Measurements from ENCODE around the gene DST. TPM values are rescaled to one million over a fixed set of nuclear protein-coding genes. Genes with fewer than 3 reads are reported as not detected.

DST gene
- total RNA-seq, 2 experiments from 2014 or later, result 1.3 to 1.7 TPM

DNA sequence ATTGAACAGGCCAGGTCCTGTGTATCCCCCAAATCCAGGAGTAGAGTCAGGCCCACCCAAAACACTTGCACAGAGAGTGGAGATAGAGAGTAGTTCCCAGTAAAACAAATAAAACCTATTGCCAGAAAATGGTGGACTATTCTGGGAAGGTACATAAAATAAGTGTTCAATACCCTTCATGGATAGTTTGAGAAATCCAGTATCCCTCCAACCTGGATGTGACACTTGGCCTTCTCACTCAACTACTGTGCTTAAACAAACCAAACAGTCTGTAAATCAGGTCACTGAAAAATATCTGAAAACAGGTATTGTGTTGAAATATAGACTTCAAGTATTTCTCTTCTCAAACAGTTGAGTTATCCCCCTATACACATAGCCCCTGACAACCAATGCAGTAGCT is 233.7 kb downstream of the DST start:
- ChIA-PET POLR2A (no interaction called here), CTCF (no interaction called here)
- TF ChIP-seq, protein P1, sequence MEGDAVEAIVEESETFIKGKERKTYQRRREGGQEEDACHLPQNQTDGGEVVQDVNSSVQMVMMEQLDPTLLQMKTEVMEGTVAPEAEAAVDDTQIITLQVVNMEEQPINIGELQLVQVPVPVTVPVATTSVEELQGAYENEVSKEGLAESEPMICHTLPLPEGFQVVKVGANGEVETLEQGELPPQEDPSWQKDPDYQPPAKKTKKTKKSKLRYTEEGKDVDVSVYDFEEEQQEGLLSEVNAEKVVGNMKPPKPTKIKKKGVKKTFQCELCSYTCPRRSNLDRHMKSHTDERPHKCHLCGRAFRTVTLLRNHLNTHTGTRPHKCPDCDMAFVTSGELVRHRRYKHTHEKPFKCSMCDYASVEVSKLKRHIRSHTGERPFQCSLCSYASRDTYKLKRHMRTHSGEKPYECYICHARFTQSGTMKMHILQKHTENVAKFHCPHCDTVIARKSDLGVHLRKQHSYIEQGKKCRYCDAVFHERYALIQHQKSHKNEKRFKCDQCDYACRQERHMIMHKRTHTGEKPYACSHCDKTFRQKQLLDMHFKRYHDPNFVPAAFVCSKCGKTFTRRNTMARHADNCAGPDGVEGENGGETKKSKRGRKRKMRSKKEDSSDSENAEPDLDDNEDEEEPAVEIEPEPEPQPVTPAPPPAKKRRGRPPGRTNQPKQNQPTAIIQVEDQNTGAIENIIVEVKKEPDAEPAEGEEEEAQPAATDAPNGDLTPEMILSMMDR (IDR thresholded peaks at IDR 0.05), result no peak
- Mint-ChIP-seq H3K4me3 (no peak overlapping the region), H3K9me3 (no peaks in the 10 kb centered on the region), H3K27ac (no peak overlapping the region), H3K27me3 (no peaks in the 10 kb centered on the region), H3K36me3 (ENCODE audit: low read depth) (no peaks in the 10 kb centered on the region), H3K4me1 (ENCODE audit: low read depth) (no peaks in the 10 kb centered on the region)
- ATAC-seq, result no peak
- DNase-seq, result no peak
- intact Hi-C loops (cut with micrococcal nuclease), result no loop called here
